Esophagus (tissue), 2 donors: ENCODE data around the gene LRP1B. TPM values are rescaled to one million over a fixed set of nuclear protein-coding genes. Genes with fewer than 3 reads are reported as not detected.

Experiments
- H3K27ac ChIP-seq, 2 donors: one replicate each; pipeline ENCODE4 v1.5.1; 2013; ENCODE audit warnings: low read depth in 2 of 2, mild to moderate bottlenecking in 2 of 2, inconsistent platforms in 1 of 2, low read length in 1 of 2, moderate library complexity in 1 of 2
- H3K27me3 ChIP-seq, 2 donors: one replicate each; pipeline ENCODE4 v1.6.1; 2013; ENCODE audit warnings: low read length in 2 of 2, control low read depth in 1 of 2, mild to moderate bottlenecking in 1 of 2; ENCODE audit not compliant: insufficient read depth in 2 of 2, control insufficient read depth in 1 of 2
- H3K36me3 ChIP-seq, 2 donors: one replicate each; pipeline ENCODE4 v1.6.1; 2013; ENCODE audit warnings: low read length in 1 of 2; ENCODE audit not compliant: control insufficient read depth in 2 of 2, insufficient read depth in 2 of 2
- H3K4me1 ChIP-seq, 2 donors: one replicate each; pipeline ENCODE4 v1.6.1; 2013; ENCODE audit warnings: low read length in 1 of 2; ENCODE audit not compliant: control insufficient read depth in 2 of 2, insufficient read depth in 2 of 2
- H3K4me3 ChIP-seq, 2 donors: one replicate each; pipeline ENCODE4 v1.5.1; 2013; ENCODE audit warnings: low read length in 2 of 2, mild to moderate bottlenecking in 2 of 2, low read depth in 1 of 2, moderate library complexity in 1 of 2
- H3K9me3 ChIP-seq, 2 donors: one replicate each; pipeline ENCODE4 v1.6.1; 2013; ENCODE audit warnings: mild to moderate bottlenecking in 2 of 2, low read depth in 1 of 2, low read length in 1 of 2, moderate library complexity in 1 of 2; ENCODE audit not compliant: control insufficient read depth in 2 of 2, insufficient read depth in 1 of 2
- WGBS, 2 donors: extraction: QIAGEN DNeasy Blood & Tissue Kit; methylation state at CpG; one replicate each; pipeline ENCODE4 v1.1.7; 2013; 5-methylcytosine and 5-hydroxymethylcytosine counted together
- polyA plus RNA-seq, 2 donors: library from polyadenylated mRNA; stranded (reverse); fragments of 200-250 nt; gene quantifications; one replicate each; pipeline ENCODE4 v1.2.3, GENCODE V29; 2013
- donor health status: healthy with polysubstance abuse.
- donor health status: Bipolar disorder and iron deficiency.

Gene LRP1B
- polyA plus RNA-seq, 2 donors: 0.02 to 0.10 TPM

DNA sequence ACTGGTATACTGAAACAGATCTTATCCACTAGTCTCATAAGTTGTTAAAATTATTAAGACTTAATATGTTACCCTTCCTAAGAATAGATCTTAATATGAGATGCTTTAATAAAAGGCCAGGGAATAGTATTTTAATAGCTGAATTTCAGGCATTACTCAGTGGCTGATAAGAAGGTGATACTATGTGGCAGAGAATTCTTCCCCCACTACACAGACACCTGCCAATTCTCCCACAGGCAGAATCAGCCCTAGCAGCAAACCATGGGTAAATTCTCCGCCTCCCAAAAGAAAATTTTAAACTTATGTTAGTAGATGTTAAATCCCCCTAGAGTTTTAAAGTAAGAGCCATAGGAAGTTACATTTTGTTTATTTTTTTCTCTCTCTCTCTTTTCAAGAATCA lies 888.8 kb downstream of the LRP1B start:
- H3K4me3 ChIP-seq: no peak overlapping the region
- H3K27ac ChIP-seq: no peak overlapping the region
- 84 to 86% methylated on average over 1 of the region's 1 CpG for WGBS, 2 donors
- no peaks in the 10 kb centered on the region for H3K27me3 ChIP-seq
- no peaks in the 10 kb centered on the region for H3K4me1 ChIP-seq
- H3K9me3 ChIP-seq: no peaks in the 10 kb centered on the region
- H3K36me3 ChIP-seq: no peaks in the 10 kb centered on the region

DNA sequence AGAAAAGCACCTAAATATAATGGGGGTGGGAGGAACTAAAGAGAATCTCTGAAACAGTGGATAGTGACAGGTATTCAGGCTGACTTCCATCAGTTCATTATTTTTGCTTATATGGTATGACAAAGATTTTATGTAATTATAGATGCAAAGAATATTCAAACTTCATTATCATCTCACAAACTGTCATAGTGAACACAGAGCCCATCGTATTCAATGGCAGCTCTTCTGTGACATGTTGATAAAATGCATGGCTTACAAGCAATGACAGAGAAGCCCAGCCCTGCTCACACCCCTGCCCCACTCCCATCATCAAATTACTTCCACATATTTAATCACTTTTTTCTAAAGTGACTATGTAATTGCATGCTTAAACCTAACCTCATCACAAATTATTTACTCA lies 904.3 kb downstream of the LRP1B start:
- no peaks in the 10 kb centered on the region for H3K27me3 ChIP-seq
- H3K4me1 ChIP-seq: no peaks in the 10 kb centered on the region
- H3K4me3 ChIP-seq: no peak overlapping the region
- 44 to 53% methylated on average over 1 of the region's 1 CpG for WGBS, 2 donors
- H3K9me3 ChIP-seq: no peaks in the 10 kb centered on the region
- H3K27ac ChIP-seq: no peak overlapping the region
- H3K36me3 ChIP-seq: no peaks in the 10 kb centered on the region

DNA sequence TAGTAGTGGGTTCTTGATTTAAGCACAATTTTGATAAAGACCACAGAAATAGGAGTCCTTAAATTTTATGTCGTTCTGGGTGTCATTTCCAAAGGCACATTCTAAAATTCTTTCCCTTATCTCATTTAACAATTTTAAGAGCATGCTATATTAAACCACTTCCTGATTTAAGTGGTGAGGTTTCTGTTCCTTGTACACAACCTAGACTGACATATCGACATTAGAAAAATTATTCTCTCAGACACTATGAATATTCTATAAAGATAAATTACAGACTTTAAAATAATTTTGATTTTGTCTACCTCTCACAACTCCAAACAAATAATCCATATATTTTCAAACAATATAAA lies 923.8 kb downstream of the LRP1B start:
- H3K27ac ChIP-seq: no peak overlapping the region
- H3K27me3 ChIP-seq: no peaks in the 10 kb centered on the region
- no peak overlapping the region for H3K4me3 ChIP-seq
- no peaks in the 10 kb centered on the region for H3K4me1 ChIP-seq
- H3K36me3 ChIP-seq: no peaks in the 10 kb centered on the region
- 74 to 85% methylated on average over 2 of the region's 2 CpGs for WGBS, 2 donors
- H3K9me3 ChIP-seq: peaks cover 0 to 2% of the 10 kb centered on the region in 2 donors

DNA sequence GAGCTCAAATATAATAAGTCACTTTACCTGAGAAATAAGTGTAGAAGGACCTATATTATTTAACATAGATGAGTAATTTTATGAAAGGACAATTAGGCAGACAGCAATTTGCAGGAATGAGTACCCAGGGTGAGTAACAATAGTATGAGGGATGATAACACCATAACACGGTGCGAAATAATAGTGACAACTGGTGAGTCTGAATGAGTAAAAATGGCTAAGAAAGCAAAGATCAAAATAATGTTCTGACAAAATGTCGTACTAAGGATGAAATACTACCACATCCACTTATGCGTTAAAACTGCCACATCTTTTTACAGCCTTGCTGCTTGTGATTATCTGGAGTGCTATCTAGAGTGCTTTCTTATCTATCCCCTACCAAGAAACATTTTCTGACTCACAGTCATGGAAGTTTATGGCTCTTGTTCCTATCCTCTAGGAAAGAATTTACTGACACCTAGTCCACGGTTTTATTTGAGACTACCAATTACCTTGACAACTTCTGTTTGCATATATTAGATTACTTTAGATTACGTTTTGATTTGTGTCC lies 929.7 kb downstream of the LRP1B start:
- H3K9me3 ChIP-seq: no peaks in the 10 kb centered on the region
- H3K4me1 ChIP-seq: no peaks in the 10 kb centered on the region
- WGBS, 2 donors: 66 to 70% methylated on average over 6 of the region's 6 CpGs
- H3K4me3 ChIP-seq: no peak overlapping the region
- no peaks in the 10 kb centered on the region for H3K36me3 ChIP-seq
- H3K27me3 ChIP-seq: no peaks in the 10 kb centered on the region
- H3K27ac ChIP-seq: no peak overlapping the region

DNA sequence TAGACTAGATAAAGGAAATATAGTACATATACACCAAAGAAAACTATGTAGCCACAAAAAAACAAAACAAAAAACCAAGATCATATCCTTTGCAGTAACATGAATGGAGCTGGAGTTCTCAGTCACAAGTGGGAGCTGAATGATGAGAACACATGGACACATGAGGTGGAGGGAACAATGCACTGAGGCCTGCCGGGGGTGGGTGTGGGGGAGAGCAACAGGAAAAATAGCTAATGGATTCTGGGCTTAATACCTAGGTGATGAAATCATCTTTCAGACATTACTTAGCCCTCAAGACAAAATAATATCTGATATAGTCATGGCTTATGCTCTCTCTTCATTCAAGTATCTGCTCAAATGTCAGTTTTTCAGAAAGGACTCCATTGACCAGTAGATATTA lies 930.6 kb downstream of the LRP1B start:
- Histone ChIP-seq H3K4me1 (no peaks in the 10 kb centered on the region), H3K4me3 (no peak overlapping the region), H3K36me3 (no peaks in the 10 kb centered on the region), H3K9me3 (no peaks in the 10 kb centered on the region), H3K27me3 (no peaks in the 10 kb centered on the region), H3K27ac (no peak overlapping the region)
- WGBS, 2 donors: 82 to 84% methylated on average over 1 of the region's 1 CpG

DNA sequence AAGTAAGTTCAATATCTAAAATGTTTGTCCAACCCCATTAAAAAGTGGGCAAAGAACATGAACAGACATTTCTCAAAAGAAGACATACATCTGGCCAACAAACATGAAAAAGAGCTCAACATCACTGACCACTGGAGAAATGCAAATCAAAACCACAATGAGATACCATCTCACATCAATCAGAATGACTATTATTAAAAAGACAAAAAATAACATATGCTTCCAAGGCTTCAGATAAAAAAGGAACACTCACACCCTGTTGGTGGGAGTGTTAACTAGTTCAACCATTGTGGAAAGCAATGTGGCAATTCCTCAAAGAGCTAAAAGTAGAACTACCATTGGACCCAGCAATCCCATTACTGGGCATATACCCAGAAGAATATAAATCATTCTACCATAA lies 931.1 kb downstream of the LRP1B start:
- Histone ChIP-seq H3K27me3 (no peaks in the 10 kb centered on the region), H3K36me3 (no peaks in the 10 kb centered on the region), H3K4me1 (no peaks in the 10 kb centered on the region), H3K27ac (no peak overlapping the region), H3K9me3 (no peaks in the 10 kb centered on the region), H3K4me3 (no peak overlapping the region)

DNA sequence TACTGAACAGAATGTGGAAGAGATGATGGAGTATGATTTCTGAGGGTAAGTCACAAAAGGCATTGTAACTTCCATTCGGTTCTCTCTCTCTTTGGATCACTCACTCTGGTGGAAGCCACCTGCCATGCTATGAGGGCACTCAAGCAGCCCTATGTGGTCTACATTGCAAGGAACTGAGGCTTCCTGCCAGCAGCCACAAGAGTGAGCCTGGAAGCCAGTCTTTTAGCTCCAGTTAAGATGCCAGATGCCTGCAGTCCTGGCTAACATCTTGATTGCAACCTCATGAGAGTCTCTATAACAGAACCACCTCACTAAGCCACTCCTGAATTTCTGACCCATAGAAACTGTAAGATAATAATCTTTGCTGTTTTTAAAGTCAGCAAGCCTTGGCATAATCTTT lies 935.7 kb downstream of the LRP1B start:
- Histone ChIP-seq H3K4me3 (no peak overlapping the region), H3K4me1 (no peaks in the 10 kb centered on the region), H3K27ac (no peak overlapping the region), H3K36me3 (no peaks in the 10 kb centered on the region), H3K9me3 (no peaks in the 10 kb centered on the region), H3K27me3 (no peaks in the 10 kb centered on the region)
- 68 to 78% methylated on average over 1 of the region's 1 CpG for WGBS, 2 donors

DNA sequence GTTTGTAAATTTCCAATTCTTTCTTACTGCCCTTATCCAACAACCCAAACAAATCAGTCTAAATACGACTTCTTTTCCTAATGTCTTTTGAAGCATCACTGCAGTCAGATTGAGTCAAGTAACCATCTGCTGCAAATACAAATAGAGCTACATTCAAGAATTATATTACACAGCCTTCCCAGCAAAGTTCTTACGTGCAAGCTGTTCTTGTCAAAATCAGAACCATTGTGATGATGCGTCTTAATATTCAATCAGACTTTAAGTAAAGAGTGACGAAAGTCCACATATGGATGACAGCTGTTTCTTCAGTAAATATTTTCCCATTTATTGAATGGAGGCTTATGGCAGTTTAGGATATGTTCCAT lies 943.8 kb downstream of the LRP1B start:
- Histone ChIP-seq H3K27me3 (no peaks in the 10 kb centered on the region), H3K4me1 (no peaks in the 10 kb centered on the region), H3K36me3 (no peaks in the 10 kb centered on the region), H3K4me3 (no peak overlapping the region), H3K27ac (no peak overlapping the region), H3K9me3 (no peaks in the 10 kb centered on the region)
- WGBS, 2 donors: 41 to 42% methylated on average over 4 of the region's 4 CpGs

DNA sequence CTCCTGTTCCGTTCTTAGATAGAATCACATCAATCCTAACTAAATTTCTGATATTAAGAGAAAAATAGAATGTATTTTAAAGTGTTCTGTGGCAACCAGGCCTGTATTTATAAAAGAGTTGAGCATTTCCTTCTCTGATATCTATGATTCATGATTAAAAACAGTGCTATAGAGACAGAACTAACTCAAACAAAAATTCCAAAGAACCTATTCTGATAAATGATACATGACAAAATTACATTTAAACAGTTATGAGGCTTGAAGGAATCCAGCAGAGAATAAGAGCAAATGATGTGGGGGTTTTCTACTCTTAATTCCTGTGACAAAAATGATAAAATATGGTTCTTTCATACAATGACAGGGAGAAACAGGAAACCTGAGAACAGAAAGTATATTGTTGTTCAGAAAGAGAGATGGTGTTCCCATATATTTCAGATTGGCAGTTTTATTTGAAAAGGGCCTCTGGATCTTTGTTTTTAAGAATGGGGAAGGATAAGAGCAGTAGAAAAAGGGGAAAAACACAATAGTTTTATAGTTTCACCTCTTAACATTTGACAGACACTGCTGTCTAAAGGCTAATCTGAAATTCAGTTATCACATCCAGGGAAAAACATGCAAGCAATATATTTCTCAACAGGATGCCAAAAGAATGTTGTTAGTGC lies 944.3 kb downstream of the LRP1B start:
- Histone ChIP-seq H3K4me3 (no peak overlapping the region), H3K36me3 (no peaks in the 10 kb centered on the region), H3K9me3 (no peaks in the 10 kb centered on the region), H3K27me3 (no peaks in the 10 kb centered on the region), H3K4me1 (no peaks in the 10 kb centered on the region), H3K27ac (no peak overlapping the region)
- WGBS, 2 donors: 74 to 82% methylated on average over 1 of the region's 1 CpG

DNA sequence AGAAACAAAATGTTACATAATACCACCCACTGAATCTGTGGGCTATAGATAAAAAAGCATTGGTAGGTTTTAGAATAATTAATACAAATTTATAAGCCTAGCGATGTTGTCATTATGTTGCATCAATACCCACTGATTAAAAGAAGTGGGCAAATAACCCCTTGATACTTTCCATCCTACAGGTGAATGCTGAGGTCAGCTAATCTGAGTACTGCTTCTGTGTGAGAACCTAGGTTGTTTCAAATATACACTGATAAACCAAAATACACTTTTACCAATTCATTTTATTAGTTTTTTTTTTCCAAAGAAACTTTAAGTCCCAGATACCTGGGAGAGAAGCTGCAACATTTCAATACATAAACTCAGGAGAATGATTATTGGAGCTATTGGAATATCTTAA lies 948.6 kb downstream of the LRP1B start:
- no peak overlapping the region for H3K27ac ChIP-seq
- no peaks in the 10 kb centered on the region for H3K27me3 ChIP-seq
- no peak overlapping the region for H3K4me3 ChIP-seq
- H3K36me3 ChIP-seq: no peaks in the 10 kb centered on the region
- no peaks in the 10 kb centered on the region for H3K4me1 ChIP-seq
- H3K9me3 ChIP-seq: no peaks in the 10 kb centered on the region
- WGBS, 2 donors: 91 to 92% methylated on average over 1 of the region's 1 CpG
